Glutamatergic neuron (in vitro differentiated cells): Measurements from ENCODE around the gene UPK1A. TPM values are rescaled to one million over a fixed set of nuclear protein-coding genes. Genes with fewer than 3 reads are reported as not detected.
A peak's percentile ranks its signal among the peaks of the same experiment; 100 is the strongest.

Experiments used
- DNase-seq: peaks from one replicate; pipeline ENCODE4 v3.0.0; 2022
- H3K27ac Mint-ChIP-seq: one replicate; pipeline ENCODE4 v1.8.0; 2020; ENCODE audit warnings: mild to moderate bottlenecking, mixed read lengths, inconsistent platforms; ENCODE audit not compliant: unreplicated experiment
- H3K27me3 Mint-ChIP-seq: one replicate; pipeline ENCODE4 v1.8.0; 2020; ENCODE audit warnings: mild to moderate bottlenecking, moderate library complexity, mixed read lengths, inconsistent platforms; ENCODE audit not compliant: unreplicated experiment
- H3K36me3 Mint-ChIP-seq: one replicate; pipeline ENCODE4 v1.8.0; 2020; ENCODE audit warnings: mild to moderate bottlenecking, mixed read lengths, inconsistent platforms; ENCODE audit not compliant: unreplicated experiment
- H3K4me1 Mint-ChIP-seq: one replicate; pipeline ENCODE4 v1.8.0; 2020; ENCODE audit warnings: mild to moderate bottlenecking, low read depth, mixed read lengths, inconsistent platforms; ENCODE audit not compliant: unreplicated experiment
- H3K4me3 Mint-ChIP-seq: one replicate; pipeline ENCODE4 v1.8.0; 2020; ENCODE audit warnings: mild to moderate bottlenecking, mixed read lengths, inconsistent platforms; ENCODE audit not compliant: unreplicated experiment
- H3K9me3 Mint-ChIP-seq: one replicate; pipeline ENCODE4 v1.8.0; 2020; ENCODE audit warnings: mild to moderate bottlenecking, moderate library complexity, mixed read lengths, inconsistent platforms; ENCODE audit not compliant: unreplicated experiment
- CTCF ChIP-seq: fragments of 200-600 bp; sonication (generic); IDR thresholded peaks from one replicate; pipeline ENCODE4 v1.5.0; 2021; ENCODE audit not compliant: partially characterized antibody, unreplicated experiment
- total RNA-seq: library from RNA; stranded (reverse); fragmentation: NEBNext Ultra II Directional; extraction: Animal tissue kit (Norgen Biotek cat#: 25700); gene quantifications from one replicate; pipeline ENCODE4 v1.2.1, GENCODE V29; 2021; ENCODE audit not compliant: unreplicated experiment

The UPK1A gene
- total RNA-seq, 1 donor from 2014 or later = not detected

GRCh38 chr19:35644206-35644986 lies 21.9 kb upstream of the UPK1A start:
- DNase-seq = peak; percentile 82
- no peak for TF ChIP-seq CTCF
- H3K4me3 Mint-ChIP-seq = peak overlapping the region; percentile 88
- H3K9me3 Mint-ChIP-seq = peaks cover 2% of the 10 kb centered on the region
- H3K36me3 Mint-ChIP-seq = no peaks in the 10 kb centered on the region
- peak overlapping the region; percentile 81 for H3K27ac Mint-ChIP-seq
- H3K4me1 Mint-ChIP-seq = peaks cover 7% of the 10 kb centered on the region
- H3K27me3 Mint-ChIP-seq = peaks cover 6% of the 10 kb centered on the region

GRCh38 chr19:35644987-35645679 lies 21.2 kb upstream of the UPK1A start:
- Mint-ChIP-seq H3K27ac (peak overlapping the region; percentile 81), H3K36me3 (no peaks in the 10 kb centered on the region), H3K4me3 (peak overlapping the region; percentile 88), H3K9me3 (peaks cover 2% of the 10 kb centered on the region), H3K27me3 (peaks cover 3% of the 10 kb centered on the region), H3K4me1 (peaks cover 2% of the 10 kb centered on the region)
- DNase-seq = peak; percentile 76
- no peak for TF ChIP-seq CTCF

GRCh38 chr19:35645680-35646511 lies 20.4 kb upstream of the UPK1A start:
- Mint-ChIP-seq H3K27me3 (peaks cover 3% of the 10 kb centered on the region), H3K4me1 (peaks cover 2% of the 10 kb centered on the region), H3K27ac (no peak overlapping the region), H3K36me3 (no peaks in the 10 kb centered on the region), H3K9me3 (peaks cover 2% of the 10 kb centered on the region), H3K4me3 (peak overlapping the region; percentile 88)
- no peak for DNase-seq
- no peak for TF ChIP-seq CTCF

GRCh38 chr19:35648017-35648961 lies 18.0 kb upstream of the UPK1A start, which contains the start of gene COX6B1:
COX6B1 (plus strand) TSS chr19:35648323; CDS start chr19:35651244, 2,921 bp downstream.
- Mint-ChIP-seq H3K9me3 (peaks cover 2% of the 10 kb centered on the region), H3K27me3 (peaks cover 3% of the 10 kb centered on the region), H3K36me3 (no peaks in the 10 kb centered on the region), H3K4me3 (peak within 1 kb of the TSS; percentile 98), H3K27ac (peak within 1 kb of the TSS; percentile 84), H3K4me1 (no peaks in the 10 kb centered on the region)
- no peak for TF ChIP-seq CTCF
- peak; percentile 85 for DNase-seq
